HG02840 (cell line): ENCODE measurements around the gene HNRNPA1.
"Not testable (repeated sequence)": the region's sequence is repeated elsewhere in the genome, so short reads cannot be mapped to it uniquely, and the experiment has no call there.

Source experiments
- ATAC-seq: cut with Tn5 transposase; IDR thresholded peaks from one replicate; pipeline ENCODE4 v1.9.1; 2021; ENCODE audit warnings: mild to moderate bottlenecking, moderate library complexity, moderate number of reproducible peaks; ENCODE audit not compliant: unreplicated experiment, low FRiP score

Gene HNRNPA1

DNA sequence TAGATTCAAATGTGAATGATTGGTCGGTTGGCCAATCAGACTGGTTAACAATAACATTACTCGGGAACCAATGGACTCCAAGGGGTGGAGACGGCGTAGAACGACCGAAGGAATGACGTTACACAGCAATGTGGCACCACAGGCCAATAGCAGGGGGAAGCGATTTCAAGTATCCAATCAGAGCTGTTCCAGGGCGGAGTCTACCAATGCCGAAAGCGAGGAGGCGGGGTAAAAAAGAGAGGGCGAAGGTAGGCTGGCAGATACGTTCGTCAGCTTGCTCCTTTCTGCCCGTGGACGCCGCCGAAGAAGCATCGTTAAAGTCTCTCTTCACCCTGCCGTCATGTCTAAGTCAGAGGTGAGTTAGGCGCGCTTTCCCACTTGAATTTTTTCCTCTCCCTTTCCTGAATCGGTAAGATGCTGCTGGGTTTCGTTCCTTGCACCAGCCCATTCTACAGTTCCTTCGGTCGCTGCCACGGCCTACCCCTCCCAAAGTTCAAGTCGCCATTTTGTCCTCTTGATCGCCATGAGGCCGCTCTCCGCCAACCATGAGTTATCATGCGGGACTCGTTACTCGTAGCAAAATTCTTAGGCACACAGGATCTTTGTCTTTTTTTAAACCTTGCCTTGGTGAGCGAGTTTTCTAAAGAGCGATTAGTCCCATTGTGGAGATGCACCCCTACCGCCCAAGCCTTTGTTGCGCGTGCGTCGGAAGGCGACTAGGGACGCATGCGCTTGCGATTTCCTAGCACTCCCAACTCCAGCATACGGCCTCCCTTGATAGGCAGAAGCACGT is at the start of gene HNRNPA1:
TSS of gene HNRNPA1 (plus strand) at position 259 of the 793 bp plus-strand sequence. CDS start at position 341, 82 bp downstream.
- peak; percentile 89 for ATAC-seq

DNA sequence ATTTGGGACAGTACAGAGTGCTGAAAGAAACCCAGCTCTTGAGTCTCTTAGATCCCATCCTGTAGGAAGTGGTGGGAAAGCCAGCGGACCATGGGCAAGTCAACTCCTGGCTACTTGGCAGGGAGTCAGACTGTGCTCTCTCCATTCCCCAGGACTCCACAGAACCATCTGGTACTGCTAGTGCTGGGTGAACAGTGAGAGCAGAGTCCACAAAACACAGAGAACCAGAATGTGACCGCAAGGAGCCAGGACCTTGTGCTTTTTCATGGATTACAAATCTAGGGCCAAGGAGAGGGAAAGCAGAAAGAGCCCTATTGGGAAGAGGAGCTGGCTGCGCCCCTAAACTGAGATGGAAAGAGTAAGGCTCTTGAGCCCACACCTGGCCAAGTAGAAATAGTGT is 49.3 kb upstream of the HNRNPA1 start:
- not testable (repeated sequence) for ATAC-seq

DNA sequence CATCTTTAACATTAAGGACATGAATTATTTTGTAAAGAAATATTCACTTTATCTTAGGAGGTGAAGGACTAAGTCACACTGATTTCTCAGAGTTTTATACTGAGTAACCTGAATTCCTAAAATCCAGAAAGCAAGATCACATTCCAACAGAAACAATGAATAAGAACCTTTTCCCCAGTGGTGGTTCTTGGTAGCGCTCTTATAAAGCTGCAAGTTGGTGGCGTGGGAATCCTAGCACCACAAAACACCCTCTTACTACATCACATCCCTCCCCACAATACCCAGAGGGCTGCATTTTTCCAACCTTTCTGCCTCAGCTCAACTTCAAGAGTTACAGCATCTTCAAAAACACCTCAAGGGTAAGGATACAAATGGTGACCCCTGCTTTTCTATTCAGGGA is 47.7 kb upstream of the HNRNPA1 start:
- ATAC-seq, result no peak

DNA sequence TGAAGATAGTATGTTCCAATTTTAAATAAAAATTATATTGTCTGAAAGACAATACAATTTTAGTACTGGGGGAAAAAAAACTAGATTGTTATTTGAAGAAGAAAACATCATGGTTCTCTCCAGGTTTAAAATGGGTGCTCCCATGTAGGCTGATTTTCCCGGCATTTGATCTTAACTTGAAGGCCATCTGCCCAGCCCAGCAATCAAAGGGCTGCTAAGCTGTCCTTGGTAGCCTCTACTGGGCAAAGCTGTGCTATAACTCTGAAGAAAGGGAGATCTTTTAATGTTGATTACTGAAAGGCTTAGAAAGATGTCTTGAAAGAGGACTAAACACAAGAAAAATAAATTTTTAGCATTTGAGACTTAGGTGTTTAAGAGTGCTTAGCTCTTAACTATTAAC is 42.0 kb upstream of the HNRNPA1 start:
- ATAC-seq, result no peak

DNA sequence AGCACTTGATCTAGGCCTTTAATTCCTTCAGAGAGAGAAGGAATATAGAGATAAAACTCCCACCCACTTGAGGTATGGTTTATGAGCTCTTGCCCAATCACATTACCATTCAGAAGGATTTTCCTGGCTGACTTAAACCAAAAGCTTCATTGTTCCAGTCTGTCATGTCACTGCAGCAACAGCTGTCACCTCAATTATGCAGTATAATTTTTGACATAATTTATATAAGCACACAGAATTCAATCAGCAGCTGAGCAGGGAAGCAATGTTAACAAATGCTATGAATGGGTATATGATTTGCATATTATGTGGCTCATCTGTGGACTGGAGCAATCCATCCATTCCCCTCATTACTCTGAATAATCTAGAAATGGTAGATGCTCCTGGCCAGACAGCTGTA is 40.9 kb upstream of the HNRNPA1 start:
- ATAC-seq, result no peak

DNA sequence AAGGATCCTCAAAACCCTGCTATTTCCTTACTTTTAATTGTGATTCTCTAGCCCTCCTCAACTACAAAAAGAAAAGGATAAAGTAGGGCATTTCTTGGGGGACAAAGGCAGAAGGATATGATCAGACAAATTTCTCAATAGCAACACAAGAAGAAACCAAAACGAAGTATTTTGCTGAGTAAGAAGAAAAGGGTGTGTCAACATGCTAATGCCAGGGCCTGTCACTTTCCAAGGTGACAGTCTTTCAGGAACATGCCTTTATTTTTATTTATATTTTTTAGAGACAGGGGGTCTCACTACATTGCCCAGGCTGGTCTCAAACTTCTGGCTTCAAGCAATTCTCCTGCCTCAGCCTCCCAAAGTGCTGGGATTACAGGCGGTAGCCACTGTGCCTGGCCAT is 40.4 kb upstream of the HNRNPA1 start:
- ATAC-seq, result no peak

DNA sequence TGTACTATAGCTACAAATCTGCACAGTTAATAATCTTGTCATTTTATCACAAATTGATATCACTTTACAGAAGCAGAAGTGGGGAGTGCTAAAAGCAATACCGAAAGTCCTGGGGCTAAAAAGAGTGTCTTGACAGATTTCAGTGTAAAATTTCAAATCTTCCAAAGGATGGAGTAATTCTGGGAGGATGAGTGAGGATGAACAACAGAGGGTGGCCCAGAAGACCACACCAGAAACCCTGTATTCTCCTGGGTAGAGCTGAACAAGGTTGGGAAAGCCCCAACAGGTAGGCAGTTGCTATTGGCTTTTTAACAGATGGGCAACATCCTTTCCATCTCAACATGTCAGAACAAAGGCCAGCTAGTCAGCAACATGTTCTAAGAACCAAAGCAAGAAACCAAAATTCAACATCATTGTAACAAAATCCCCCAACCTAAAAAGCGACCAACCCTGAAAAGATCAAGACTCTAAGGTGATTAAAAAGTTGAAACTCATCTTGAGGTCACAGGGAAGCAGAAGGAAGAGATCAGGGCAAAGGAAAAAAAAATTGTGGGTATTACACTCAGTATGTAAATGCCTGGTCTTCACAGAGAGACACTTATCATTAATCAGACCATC is 39.4 kb upstream of the HNRNPA1 start:
- ATAC-seq, result peak; percentile 54

DNA sequence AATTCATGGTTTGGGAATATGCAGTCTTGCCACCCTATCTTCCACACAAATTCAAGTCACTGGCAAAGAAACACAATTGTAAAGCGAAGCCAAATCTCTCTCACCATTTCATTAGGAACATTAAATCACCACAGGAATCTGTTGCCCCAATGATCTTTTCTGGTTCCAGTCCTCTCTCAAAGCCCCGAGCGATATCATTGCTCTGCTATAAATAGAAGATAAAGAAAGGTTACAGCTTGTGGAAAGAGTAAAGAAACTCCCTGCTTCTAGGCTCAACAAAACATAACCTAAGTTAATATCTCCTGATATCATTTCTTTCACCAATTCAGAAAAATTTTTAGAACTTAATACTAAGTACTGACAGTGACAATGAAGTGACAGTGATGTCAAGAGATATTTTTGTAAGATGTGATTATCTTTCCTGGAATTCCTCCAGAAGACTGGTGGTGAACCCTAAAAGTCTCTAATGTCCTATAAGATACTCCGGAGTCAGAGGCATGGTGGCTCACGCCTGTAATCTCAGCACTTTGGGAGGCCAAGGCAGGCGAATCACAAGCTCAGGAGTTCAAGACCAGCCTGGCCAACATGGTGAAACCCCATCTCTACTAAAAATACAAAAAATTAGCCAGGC is 34.4 kb upstream of the HNRNPA1 start:
- no peak for ATAC-seq

DNA sequence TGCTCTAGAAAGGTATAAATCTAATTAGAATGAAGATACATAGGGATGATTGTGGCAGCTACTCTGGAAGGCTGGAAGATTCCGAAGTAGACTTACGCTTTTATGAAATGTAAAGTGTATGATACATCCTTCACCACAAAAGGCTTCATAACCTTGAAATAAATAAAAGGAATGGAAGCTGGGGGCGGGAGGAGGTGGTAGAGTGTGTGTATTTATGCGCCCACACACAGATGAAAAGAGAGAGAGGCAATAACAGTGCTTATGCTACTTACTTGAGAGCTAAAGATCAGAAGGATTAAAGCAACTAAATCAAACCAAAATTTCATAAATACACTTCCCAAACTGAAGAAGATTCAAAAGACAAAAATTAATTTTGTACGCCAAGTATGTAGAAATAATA is 31.0 kb upstream of the HNRNPA1 start:
- no peak for ATAC-seq

DNA sequence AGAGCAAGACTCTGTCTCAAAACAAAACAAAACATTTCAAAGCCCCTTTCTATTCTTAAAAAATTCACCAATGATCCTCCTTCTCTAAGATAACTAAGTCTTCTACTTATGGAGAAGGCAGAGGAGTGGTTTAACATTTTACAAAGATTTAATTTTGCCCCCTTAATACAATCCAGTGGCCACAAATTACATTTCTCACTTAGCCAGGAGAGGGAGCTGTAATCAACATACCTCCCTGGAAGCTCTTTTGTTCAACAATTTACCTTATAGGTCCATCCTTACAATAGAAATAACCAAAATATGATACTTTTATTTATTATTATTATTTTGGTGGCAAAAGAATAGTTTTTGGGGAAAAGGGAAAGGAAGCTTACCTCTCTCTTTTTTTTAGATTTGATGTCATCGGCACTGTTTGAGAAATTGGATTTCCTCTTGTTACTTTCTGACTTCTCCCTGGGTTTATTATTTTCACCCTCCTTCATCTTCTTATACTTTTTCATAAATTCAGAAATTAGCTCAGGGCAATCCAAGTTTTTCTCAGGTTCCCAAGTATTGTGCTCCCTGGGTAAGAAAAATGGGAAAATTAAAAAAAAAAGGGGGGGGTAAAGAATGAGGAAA is 28.8 kb upstream of the HNRNPA1 start:
- ATAC-seq, result no peak

DNA sequence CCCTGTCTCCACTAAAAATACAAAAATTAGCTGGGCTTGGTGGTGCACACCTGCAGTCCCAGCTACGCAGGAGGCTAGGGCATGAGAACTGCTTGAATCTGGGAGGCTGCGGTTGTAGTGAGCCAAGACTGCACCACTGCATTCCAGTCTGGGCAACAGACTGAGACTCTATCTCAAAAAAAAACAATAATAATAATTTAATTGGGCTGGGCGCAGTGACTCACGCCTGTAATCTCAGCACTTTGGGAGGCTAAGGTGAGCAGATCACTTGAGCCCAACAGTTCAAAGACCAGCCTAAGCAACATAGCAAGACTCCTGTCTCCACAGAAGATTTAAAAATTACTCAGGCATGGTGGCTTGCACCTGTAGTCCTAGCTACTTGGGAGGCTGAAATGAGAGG is 27.3 kb upstream of the HNRNPA1 start:
- no peak for ATAC-seq

DNA sequence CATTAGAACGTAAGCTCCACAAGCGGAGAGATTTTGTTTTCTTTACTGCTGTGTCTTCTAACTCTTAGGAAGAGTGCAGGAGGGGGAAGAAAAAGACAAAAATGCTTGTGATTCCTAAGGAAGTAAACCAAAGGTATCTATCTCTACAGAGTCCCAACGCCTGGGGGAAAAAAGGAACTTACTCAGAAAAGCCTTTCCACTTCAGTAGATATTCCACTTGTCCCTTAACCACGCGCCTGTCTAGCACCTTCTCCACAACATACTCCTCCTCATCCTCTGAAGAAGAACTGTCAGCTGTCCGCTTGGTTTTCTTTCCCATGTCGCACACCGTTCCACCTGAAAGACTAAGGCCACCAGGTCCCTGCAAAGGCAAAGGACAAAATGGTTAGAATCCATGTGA is 23.2 kb upstream of the HNRNPA1 start:
- no peak for ATAC-seq

DNA sequence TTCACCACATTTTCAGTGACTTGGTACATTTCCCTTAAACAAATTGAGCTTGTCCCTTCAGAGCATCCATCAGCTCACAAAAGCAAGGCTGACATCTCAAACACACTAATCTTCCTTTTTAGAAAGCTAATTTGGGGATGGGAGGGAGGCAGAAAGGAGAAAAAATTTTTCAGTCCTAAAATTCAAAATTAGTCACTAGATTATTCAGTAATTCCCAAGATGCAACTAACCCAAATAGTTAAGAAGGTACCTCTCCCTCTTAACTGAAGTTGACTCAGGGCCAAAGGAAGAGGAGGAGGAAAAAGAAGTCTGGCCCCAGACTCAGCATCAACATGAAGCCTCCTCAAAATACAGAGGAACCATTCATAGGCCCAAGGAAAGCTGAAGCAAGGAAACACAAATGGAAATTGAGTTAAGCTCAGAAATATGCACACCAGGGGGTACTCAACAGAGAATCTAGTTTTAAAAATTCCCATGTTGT is 22.3 kb upstream of the HNRNPA1 start:
- ATAC-seq, result no peak

DNA sequence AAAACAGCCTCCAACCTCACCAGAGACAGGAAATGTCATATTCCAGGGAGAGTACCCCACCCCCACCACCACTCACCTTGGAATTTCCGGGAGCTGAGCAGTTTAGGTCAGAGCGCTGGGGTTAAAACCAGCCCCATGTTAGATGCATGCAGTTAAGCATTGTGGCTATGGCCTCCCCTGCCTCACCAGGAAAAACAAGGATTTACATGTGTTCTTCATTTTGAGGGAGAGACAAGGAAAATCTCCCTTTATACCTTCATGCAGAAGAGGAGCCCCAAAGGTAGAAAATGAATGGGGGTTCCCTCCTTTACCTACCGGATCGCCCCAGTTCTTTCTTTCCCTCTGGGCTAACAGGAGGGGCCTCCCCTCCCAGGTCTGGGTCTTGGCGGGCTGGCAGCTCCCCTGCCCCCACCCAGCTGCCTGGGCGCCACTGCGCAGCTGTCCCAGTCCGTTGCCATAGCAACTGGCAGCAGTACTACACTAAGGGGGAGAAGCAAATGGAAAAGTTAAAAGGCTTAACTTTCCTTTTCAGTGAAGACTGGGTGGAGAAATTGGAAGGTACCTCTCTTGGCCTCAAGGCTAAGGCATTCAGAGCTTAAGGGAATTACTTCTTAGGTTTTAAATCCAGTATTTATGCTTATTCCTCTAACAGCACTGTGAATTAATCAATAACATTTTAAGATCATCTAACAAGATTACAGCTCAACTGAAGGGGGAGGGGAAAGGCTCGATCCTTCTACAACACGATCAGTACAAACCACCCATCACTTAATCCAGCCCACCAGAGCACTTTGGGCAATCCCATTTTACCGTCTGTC is 21.1 kb upstream of the HNRNPA1 start:
- ATAC-seq, result peak; percentile 75

DNA sequence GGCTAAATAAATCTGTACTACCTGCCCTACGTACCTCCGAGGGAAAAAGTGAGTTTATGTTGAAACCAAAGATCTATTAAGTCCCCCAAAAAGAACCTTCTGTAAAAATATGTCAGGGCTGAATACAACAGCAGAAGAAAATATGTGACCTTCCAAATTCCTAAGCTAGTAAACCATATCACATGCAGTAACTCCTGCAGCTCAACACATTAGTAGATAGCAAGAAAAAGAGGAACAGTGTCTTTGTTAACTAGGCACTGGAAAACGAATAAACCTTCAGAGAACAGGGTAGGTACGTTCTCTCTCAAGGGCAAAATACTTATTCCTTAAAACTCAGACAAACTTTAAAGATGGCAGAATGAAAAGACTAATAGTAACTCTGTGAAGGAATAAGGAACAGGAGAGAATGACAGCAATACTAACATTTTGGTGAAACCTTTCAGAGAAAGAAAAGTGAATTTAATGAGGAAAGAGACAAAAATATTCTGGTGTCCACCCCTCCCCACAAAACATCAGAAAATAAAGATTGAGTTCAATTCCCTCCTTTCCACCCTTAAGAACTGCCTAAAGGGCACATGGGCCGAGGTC is 18.6 kb upstream of the HNRNPA1 start:
- no peak for ATAC-seq

DNA sequence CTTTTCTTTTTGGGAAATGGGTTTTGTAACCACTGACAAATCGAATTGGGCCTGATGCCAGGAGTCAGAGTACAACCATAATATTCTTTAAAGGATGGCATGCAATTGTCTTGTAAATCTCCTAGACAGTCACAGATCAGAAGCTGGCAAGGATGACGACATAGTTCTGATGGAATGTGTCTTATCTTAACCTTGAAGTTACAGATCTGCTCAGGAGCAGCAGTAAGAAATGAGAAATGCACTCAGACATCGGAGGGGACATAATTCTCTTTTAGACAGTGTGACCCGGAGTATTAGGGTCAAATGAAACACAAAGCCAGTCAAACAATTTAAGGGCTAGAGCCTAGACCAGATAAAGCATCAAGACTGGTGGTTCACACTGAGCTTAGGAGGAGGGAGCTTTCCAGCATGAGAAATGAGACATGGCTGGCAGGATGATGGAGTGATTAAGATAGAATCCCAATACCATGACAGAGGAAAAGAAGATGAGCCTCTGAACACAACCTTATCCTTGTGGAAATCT is 18.1 kb upstream of the HNRNPA1 start:
- ATAC-seq, result no peak

DNA sequence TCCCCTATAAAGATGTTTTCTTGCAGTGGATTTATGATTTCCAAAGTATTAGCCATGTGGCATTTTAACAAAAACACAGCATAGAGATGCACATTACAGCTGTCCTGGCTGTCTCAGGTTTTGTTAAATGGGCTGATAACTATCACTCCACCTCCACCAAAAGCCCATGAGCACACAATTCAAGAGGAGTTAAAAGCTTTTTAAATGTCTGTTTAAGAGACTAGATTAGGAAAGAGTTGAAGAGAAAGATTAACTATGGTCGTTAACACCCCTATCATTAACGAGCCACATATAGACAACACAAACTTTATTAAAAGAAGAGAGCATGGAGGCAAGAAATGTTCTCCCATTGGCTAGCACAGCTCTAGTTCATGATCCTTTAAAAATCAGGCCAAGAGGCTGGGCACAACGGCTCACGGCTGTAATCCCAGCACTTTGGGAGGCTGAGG is 15.1 kb upstream of the HNRNPA1 start:
- no peak for ATAC-seq

DNA sequence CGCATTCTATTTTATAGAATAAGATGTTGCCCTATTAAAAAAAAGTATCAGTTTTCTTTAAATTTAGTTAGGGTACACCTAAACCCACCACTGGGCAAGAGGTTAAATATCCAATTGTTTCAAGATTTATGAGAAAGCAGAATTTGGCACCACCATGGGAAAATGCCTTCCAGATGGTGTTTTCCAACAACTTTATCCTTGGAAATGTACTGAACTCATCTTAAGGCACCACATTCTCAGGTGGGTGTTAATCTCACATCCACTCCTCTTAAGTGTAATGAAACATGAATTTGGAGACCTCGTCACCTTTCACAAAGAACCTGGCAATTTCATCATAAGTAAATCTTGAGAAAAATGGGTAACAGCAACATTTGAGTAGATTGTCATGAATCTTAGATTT is 13.7 kb upstream of the HNRNPA1 start:
- ATAC-seq, result no peak

DNA sequence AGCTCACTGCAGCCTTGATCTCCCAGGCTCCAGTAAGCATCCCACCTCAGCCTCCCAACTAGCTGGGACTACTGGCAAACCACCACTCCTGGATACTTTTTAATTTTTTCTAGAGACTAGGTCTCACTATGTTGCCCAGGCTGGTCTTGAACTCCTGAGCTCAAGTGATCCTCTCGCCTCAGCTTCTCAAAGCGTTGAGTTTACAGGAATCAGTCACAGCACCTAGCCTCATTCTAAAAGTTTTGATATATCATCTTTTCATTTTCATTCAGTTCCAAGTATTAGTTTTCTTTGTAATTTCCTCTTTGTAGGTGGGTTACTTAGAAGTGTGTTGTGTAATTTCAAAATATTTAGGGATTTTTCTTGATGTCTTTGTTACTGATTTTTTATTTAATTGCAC is 10.2 kb upstream of the HNRNPA1 start:
- no peak for ATAC-seq

DNA sequence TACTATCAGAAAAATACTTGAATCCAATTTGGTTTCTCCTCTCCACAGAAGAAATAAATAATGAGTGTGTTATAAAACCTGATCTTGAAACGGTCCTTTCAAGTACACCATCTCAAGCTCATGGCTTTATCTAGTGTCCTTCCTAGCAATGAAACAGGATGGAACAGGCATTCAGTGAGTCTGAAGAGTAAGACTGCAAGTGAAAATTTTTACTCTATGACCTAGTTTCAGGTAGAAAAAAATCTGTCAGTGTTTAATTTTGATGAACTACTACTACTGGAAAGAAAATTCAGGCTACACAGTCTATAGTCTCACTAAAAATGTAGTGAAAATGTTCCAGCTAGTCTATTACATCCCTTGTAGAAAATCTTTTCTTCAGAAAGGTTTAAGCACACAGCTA is 8.3 kb upstream of the HNRNPA1 start:
- ATAC-seq, result no peak
